Adipocyte (in vitro differentiated cells): ENCODE results near the gene RASA2.
A peak's percentile ranks its signal among the peaks of the same experiment; 100 is the strongest.
"Not testable (repeated sequence)": the region's sequence is repeated elsewhere in the genome, so short reads cannot be mapped to it uniquely, and the experiment has no call there.

Experiments used
- DNase-seq: peaks from one replicate; pipeline ENCODE4 v3.0.0-alpha.2; 2015; ENCODE audit warnings: low read depth
- H3K27me3 ChIP-seq: replicated peaks from 2 replicates; pipeline ENCODE4 v1.7.0; 2013; ENCODE audit warnings: mild to moderate bottlenecking, low read length, moderate library complexity; ENCODE audit not compliant: control insufficient read depth, insufficient read depth
- H3K36me3 ChIP-seq: 2 replicates; pipeline ENCODE4 v1.7.0; 2013; ENCODE audit warnings: low read length, mild to moderate bottlenecking, moderate library complexity; ENCODE audit not compliant: control insufficient read depth, insufficient read depth, severe bottlenecking
- H3K4me1 ChIP-seq: 2 replicates; pipeline ENCODE4 v1.7.0; 2013; ENCODE audit warnings: mild to moderate bottlenecking, low read length, moderate library complexity; ENCODE audit not compliant: control insufficient read depth, insufficient read depth
- H3K4me3 ChIP-seq: 2 replicates; pipeline ENCODE4 v1.7.0; 2013; ENCODE audit warnings: mild to moderate bottlenecking, low read length, moderate library complexity
- H3K9ac ChIP-seq: 2 replicates; pipeline ENCODE4 v1.7.0; 2013; ENCODE audit warnings: mild to moderate bottlenecking, low read length, moderate library complexity
- H3K9me3 ChIP-seq: 2 replicates; pipeline ENCODE4 v1.7.0; 2013; ENCODE audit warnings: mild to moderate bottlenecking, low read length, moderate library complexity; ENCODE audit not compliant: control insufficient read depth

The RASA2 gene

DNA sequence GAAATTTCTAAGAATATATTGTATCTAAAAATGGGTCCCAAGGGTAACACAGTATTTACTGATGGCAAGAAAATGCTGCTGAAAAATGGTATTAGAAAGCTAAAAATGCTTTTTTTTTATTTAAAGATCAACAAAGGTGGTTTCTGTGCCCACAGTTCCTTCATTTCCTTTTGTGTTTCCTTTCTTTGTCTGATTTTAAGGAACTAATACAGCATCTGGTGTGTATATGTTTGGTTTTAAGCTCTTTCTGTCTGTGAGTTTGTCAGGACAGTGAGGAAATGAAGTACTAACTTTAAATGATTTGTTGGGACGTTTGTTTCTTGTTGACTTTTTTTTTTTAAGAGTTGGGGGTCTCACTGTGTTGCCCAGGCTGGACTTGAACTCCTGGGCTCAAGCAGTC, 38.2 kb downstream of the RASA2 start:
- H3K27me3 ChIP-seq, result no peaks in the 10 kb centered on the region
- H3K9ac ChIP-seq, result no peak overlapping the region
- H3K36me3 ChIP-seq, result peaks cover 13% of the 10 kb centered on the region
- no peak overlapping the region for H3K4me3 ChIP-seq
- no peaks in the 10 kb centered on the region for H3K9me3 ChIP-seq
- DNase-seq, result no peak
- peaks cover 15% of the 10 kb centered on the region for H3K4me1 ChIP-seq

DNA sequence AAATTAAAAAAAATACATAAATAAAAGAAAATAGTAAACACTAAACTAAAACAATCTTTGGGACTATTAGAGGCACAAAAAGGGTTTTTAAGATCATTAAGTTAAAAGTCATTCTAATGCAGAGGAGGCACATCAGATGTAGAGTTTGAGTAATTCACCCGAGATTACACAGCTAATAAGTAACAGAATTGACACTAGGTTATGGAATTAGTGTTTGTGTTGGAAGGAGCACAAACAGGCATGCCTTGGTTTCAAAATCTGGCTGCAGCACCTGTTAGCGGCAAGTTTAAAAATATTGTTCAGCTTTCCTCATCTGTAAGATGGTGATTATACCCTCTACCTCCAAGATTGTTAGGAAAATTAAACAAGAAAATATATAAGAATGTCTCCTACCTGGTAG, 39.0 kb downstream of the RASA2 start:
- no peak overlapping the region for H3K4me3 ChIP-seq
- H3K4me1 ChIP-seq, result peaks cover 24% of the 10 kb centered on the region
- no peak overlapping the region for H3K9ac ChIP-seq
- H3K27me3 ChIP-seq, result no peaks in the 10 kb centered on the region
- DNase-seq, result no peak
- peaks cover 11% of the 10 kb centered on the region for H3K36me3 ChIP-seq
- H3K9me3 ChIP-seq, result no peaks in the 10 kb centered on the region

DNA sequence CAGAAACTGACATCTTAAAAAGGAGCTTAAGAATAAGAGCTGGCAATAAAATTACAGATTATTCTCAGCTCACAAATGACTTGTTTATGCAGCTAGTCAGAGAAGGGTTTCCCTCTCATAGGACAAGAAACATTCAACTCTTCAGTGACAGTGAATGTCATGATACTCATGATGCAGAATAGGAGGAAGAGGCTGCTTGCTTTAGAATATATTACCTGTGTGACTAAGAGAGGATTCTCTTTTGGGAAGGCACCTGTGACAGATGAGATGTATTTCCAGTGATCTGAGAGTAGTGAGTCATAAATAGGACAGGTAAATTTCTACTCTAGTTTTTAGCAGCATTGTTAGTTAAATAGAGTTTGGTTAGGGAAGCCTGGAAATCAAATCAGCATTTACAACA, 39.9 kb downstream of the RASA2 start:
- Histone ChIP-seq H3K4me1 (peaks cover 27% of the 10 kb centered on the region), H3K4me3 (no peak overlapping the region), H3K9ac (no peak overlapping the region), H3K27me3 (no peaks in the 10 kb centered on the region), H3K9me3 (no peaks in the 10 kb centered on the region), H3K36me3 (peaks cover 11% of the 10 kb centered on the region)
- no peak for DNase-seq

DNA sequence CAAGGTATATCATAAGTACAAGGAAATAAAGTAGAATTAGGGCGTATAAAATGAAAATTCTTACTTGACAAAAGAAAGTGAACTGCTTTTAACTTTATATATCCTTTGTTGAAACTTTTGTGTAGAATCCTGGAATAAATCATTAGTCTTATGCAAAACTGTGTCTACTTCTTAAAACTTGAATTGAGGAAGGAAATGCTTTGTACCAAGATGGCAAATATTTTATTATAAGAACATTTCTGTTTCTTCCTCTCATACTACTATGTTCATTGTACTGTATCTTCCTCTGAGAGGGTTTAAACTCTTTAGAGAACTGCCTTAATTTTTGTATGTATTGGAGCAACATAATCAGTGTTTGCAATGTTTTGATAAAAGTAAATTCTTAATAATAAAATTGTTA, 42.0 kb downstream of the RASA2 start:
- no peak for DNase-seq
- H3K9ac ChIP-seq, result no peak overlapping the region
- H3K27me3 ChIP-seq, result no peaks in the 10 kb centered on the region
- no peaks in the 10 kb centered on the region for H3K36me3 ChIP-seq
- H3K9me3 ChIP-seq, result no peaks in the 10 kb centered on the region
- H3K4me1 ChIP-seq, result peaks cover 27% of the 10 kb centered on the region
- H3K4me3 ChIP-seq, result no peak overlapping the region

DNA sequence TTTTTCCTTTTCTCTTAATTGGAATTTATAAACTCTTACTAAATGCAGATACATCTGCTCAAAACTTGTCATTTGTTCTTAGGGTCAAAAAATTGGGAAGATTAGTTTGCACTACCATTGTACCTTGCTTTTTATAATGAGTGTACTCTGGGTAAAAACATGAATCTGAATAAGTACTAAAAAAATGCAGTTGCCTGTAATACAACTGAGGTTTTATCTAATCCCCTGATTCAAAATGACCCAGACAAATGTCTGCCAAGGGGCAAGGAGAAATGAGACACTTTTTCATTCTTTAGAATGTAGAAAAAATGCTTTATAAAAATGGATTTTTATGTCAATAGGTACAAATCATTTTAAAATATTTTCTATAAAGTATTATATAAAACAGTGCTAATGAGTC, 42.4 kb downstream of the RASA2 start:
- peak; percentile 46 for DNase-seq
- Histone ChIP-seq H3K27me3 (no peaks in the 10 kb centered on the region), H3K4me3 (peak overlapping the region; percentile 63), H3K4me1 (peaks cover 27% of the 10 kb centered on the region), H3K36me3 (no peaks in the 10 kb centered on the region), H3K9ac (no peak overlapping the region), H3K9me3 (no peaks in the 10 kb centered on the region)

DNA sequence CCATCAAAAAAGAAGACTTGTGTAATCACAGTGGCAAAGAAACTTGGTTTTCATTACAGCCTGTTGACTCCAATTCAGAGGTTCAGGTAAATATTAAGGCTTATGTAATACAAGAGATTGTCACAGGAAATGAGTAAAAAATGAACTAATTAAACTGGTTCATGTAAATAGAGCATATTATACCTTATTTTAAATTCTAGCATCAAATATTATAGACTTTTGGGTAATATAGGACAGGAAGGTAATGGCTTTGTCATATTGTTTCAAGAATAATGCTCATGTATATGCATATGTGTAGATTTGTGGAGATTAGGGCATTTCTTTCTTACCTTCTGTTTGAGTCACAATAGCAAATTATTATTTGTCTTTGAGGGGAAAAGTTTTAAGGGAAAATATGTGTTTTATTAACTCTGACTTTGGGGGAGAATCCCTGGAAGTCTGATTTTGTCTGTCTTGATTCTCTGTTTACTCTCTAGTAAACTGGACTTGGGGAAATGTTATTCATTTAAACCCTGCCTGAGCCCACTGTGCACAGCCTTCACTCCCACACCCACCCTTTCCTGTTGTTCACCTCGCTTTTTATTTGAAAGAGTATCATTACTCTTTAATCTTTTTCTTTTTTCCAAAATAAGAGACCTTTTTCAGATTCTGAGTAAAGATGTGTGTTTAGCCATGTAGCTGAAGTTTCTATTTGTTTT, 43.0 kb downstream of the RASA2 start:
- Histone ChIP-seq H3K4me1 (peaks cover 27% of the 10 kb centered on the region), H3K9me3 (no peaks in the 10 kb centered on the region), H3K36me3 (no peaks in the 10 kb centered on the region), H3K4me3 (peak overlapping the region; percentile 63), H3K9ac (peak overlapping the region; percentile 63), H3K27me3 (no peaks in the 10 kb centered on the region)
- no peak for DNase-seq

DNA sequence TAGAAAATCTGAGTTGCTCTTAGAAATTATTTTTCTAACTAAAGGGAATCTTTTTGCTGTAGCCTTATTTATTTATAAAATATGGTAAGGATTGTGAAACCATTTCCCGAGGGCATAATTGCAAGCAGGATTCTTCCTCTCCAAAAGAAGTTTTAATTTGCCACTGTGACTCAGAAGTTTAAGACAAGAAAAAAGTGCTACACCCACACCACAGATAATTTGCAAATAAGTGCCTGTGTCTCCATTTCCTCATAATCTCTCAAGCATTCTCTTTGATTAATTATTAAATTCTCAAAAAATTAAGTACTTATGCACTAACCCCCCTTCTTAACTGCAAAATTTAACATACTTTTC, 43.6 kb downstream of the RASA2 start:
- peak overlapping the region; percentile 63 for H3K4me3 ChIP-seq
- peaks cover 27% of the 10 kb centered on the region for H3K4me1 ChIP-seq
- peaks cover 2% of the 10 kb centered on the region for H3K36me3 ChIP-seq

DNA sequence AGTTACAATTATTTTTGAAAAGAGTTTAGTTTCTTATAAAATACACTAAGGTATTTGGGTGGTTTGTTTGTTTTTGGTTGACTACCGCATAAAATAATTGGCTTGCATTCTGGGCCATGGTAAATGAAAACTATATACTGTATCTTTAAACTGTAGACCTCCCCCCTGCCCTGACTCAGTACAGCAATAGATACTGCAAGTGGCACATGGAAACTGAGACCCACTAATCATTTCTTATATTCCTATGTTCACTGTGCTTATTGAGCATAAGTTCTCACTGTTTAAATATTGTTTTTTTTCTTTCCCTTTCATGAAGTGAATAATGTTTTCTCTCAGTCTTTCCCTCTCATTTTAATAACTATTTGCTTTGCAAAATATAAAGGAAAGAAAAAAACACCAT, 45.8 kb downstream of the RASA2 start:
- H3K27me3 ChIP-seq, result no peaks in the 10 kb centered on the region
- H3K9ac ChIP-seq, result no peak overlapping the region
- H3K4me3 ChIP-seq, result no peak overlapping the region
- DNase-seq, result no peak
- peaks cover 12% of the 10 kb centered on the region for H3K36me3 ChIP-seq
- H3K9me3 ChIP-seq, result no peaks in the 10 kb centered on the region
- H3K4me1 ChIP-seq, result peaks cover 29% of the 10 kb centered on the region

More for the DNA sequence above, 43.6 kb downstream of the RASA2 start:
- Histone ChIP-seq H3K9ac (peak overlapping the region; percentile 63), H3K27me3 (no peaks in the 10 kb centered on the region), H3K9me3 (no peaks in the 10 kb centered on the region)
- peak; percentile 94 for DNase-seq

DNA sequence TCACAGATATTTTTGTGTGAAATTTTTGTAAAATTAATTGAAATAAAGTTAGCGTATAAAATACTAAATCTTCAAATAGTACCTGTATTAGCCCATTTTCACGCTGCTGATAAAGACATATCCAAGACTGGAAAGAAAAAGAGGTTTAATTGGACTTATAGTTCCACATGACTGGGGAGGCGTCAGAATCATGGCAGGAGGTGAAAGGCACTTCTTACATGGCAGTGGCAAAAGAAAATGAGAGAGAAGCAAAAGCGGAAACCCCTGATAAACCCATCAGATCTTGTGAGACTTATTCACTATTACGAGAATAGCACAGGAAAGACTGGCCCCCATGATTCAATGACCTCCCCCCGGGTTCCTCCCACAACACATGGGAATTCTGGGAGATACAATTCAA, 49.2 kb downstream of the RASA2 start:
- H3K9me3 ChIP-seq, H3K27me3 ChIP-seq, H3K9ac ChIP-seq, DNase-seq, H3K4me3 ChIP-seq: not testable (repeated sequence)
- peaks cover 12% of the 10 kb centered on the region for H3K36me3 ChIP-seq
- peaks cover 28% of the 10 kb centered on the region for H3K4me1 ChIP-seq

DNA sequence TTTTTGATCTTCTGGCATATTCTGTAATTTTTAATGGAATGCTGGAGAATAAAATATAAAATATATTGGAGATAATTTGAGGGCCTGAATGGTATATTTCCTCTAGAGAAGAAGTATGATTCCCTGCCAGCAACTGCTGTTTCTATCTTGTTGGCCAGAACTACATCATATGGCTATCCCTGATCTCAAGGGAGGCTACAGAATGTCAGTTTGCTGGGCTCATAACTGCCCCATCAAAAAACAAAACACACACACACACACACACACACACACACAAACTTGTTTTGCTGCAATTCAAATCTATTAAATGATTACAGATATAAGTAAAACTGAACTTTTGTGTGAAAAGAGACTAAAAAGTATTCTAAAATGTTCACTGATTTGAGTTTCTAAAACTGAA, 51.0 kb downstream of the RASA2 start:
- Histone ChIP-seq H3K9ac (no peak overlapping the region), H3K4me3 (no peak overlapping the region), H3K9me3 (peaks cover 6% of the 10 kb centered on the region), H3K4me1 (peaks cover 26% of the 10 kb centered on the region), H3K27me3 (no peaks in the 10 kb centered on the region), H3K36me3 (peaks cover 16% of the 10 kb centered on the region)
- DNase-seq, result no peak

DNA sequence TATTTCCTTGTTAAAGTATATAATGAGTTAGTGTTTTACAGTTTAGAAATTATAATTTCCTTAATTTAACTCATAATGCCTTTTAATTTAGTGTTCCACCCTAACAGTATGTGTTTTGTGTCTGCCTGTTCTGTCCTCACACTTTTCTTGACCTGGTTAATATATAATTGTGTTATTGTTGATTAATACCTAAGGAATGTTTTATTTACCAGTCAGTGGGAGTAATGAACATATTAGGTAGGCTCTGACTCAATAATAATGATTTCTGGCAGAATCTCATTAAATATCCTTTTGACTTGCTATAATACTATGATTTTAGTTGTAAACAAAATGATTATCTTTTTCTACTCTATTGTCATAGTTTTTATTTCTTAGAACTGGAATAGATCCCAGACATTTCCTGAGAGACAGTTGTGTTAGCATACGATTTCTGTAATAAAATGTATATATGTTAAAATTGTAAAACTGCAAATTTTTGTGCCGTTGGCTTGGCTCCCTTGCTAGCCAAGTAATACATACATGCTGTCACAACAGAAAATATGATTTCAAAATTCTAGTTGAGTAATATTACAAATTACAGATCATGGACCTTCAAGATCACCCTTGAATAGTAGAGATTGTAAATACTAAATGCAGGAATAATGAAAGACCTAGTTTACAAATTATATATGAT, 51.9 kb downstream of the RASA2 start:
- Histone ChIP-seq H3K9me3 (peaks cover 14% of the 10 kb centered on the region), H3K9ac (no peak overlapping the region), H3K27me3 (no peaks in the 10 kb centered on the region), H3K36me3 (peaks cover 24% of the 10 kb centered on the region), H3K4me3 (peak overlapping the region; percentile 33), H3K4me1 (peaks cover 26% of the 10 kb centered on the region)
- no peak for DNase-seq
